PC-3 (cell line): ENCODE results near the gene RELL1. TPM values are rescaled to one million over a fixed set of nuclear protein-coding genes. Genes with fewer than 3 reads are reported as not detected.

Experiments used
- ATAC-seq: fragments of 200-7000 bp; cut with Tn5 transposase; 2 replicates; pipeline ENCODE4 v1.9.1; 2020; ENCODE audit warnings: mild to moderate bottlenecking, moderate library complexity
- BruUV-seq: library from RNA; stranded (reverse); fragments of 400-500 nt; replicated peaks from 2 replicates; lab custom pipeline; 2021; lab: Mats Ljungman, UMichigan
- CTCF ChIA-PET: fragments of 300-600 bp; sonication (Branson Sonifier 250); formaldehyde crosslinking; loops from one replicate; lab custom pipeline; 2022; ENCODE audit warnings: antibody characterized with exemption; lab: Charles Lee
- POLR2A ChIA-PET: fragments of 300-600 bp; sonication (Branson Sonifier 250); formaldehyde crosslinking; loops from one replicate; lab custom pipeline; 2022; ENCODE audit warnings: antibody characterized with exemption; ENCODE audit not compliant: unreplicated experiment; lab: Charles Lee
- DNase-seq: peaks from one replicate; pipeline ENCODE4 v3.0.0-alpha.2; 2015
- H2AFZ ChIP-seq: fragments of 300-600 bp; sonication (generic); 2 replicates; pipeline ENCODE4 v1.6.0; 2016; ENCODE audit warnings: antibody characterized with exemption, low read length
- H3F3A ChIP-seq: fragments of 300-600 bp; sonication (generic); one replicate; pipeline ENCODE4 v1.6.0; 2017; ENCODE audit warnings: antibody characterized with exemption, low read length, control low read depth, mild to moderate bottlenecking; ENCODE audit not compliant: unreplicated experiment
- H3K27ac ChIP-seq: fragments of 300-600 bp; sonication (generic); 2 replicates; pipeline ENCODE4 v1.5.1; 2016; ENCODE audit warnings: mild to moderate bottlenecking, low read length
- H3K27me3 ChIP-seq: fragments of 300-600 bp; sonication (generic); 2 replicates; pipeline ENCODE4 v1.6.1; 2016; ENCODE audit warnings: low read length, mixed read lengths
- H3K36me3 ChIP-seq: fragments of 300-600 bp; sonication (generic); 2 replicates; pipeline ENCODE4 v1.6.1; 2016; ENCODE audit warnings: low read depth, mixed run types, low read length, mixed read lengths
- H3K4me1 ChIP-seq: fragments of 300-600 bp; sonication (generic); 2 replicates; pipeline ENCODE4 v1.5.1; 2016; ENCODE audit warnings: low read length; ENCODE audit not compliant: insufficient read depth
- H3K4me2 ChIP-seq: fragments of 300-600 bp; sonication (generic); 2 replicates; pipeline ENCODE4 v1.6.0; 2016; ENCODE audit warnings: low read length
- H3K4me3 ChIP-seq: fragments of 300-600 bp; sonication (generic); 2 replicates; pipeline ENCODE4 v1.5.1; 2016; ENCODE audit warnings: mild to moderate bottlenecking, low read length, mixed read lengths
- H3K79me2 ChIP-seq: fragments of 300-600 bp; sonication (generic); 2 replicates; pipeline ENCODE4 v1.6.1; 2017; ENCODE audit warnings: low read length, mixed read lengths
- H3K9ac ChIP-seq: fragments of 300-600 bp; sonication (generic); 2 replicates; pipeline ENCODE4 v1.6.0; 2016; ENCODE audit warnings: mild to moderate bottlenecking, low read length
- H3K9me2 ChIP-seq: fragments of 300-600 bp; sonication (generic); replicated peaks from 2 replicates; pipeline ENCODE4 v1.6.1; 2016; ENCODE audit warnings: mixed run types, low read length, mixed read lengths
- H3K9me3 ChIP-seq: fragments of 300-600 bp; sonication (generic); 2 replicates; pipeline ENCODE4 v1.6.1; 2016; ENCODE audit warnings: low read length, mixed read lengths
- H4K20me1 ChIP-seq: fragments of 300-600 bp; sonication (generic); 2 replicates; pipeline ENCODE4 v1.6.1; 2016; ENCODE audit warnings: low read length, mixed read lengths
- EZH2 ChIP-seq: fragments of 300-600 bp; sonication (generic); IDR thresholded peaks from one replicate; pipeline ENCODE4 v1.6.1; 2017; ENCODE audit warnings: antibody characterized with exemption, mild to moderate bottlenecking, low read length; ENCODE audit not compliant: unreplicated experiment
- EZH2phosphoT487 ChIP-seq: fragments of 300-600 bp; sonication (generic); IDR thresholded peaks from 2 replicates; pipeline ENCODE4 v1.6.1; 2018; ENCODE audit warnings: mild to moderate bottlenecking, antibody characterized with exemption, low read length, borderline replicate concordance
- intact Hi-C: fragments of 100-400 bp; cut with micrococcal nuclease; formaldehyde crosslinking; loops from 2 replicates; pipeline ENCODE4 v1.9.0; 2023
- total RNA-seq: library from RNA; depleted of rRNA; stranded (reverse); fragments of >200 nt; gene quantifications from 2 replicates; pipeline ENCODE4 v1.2.3, GENCODE V29; 2014
- TF ChIP-seq, protein P1 (sequence below): fragments of 300-600 bp; sonication (generic); conservative IDR thresholded peaks from 2 replicates; pipeline ENCODE4 v1.5.1; 2017; ENCODE audit warnings: antibody characterized with exemption, low read depth, mild to moderate bottlenecking, low read length

The RELL1 gene
- total RNA-seq, 1 experiment from 2014 or later, result 14.6 TPM

DNA sequence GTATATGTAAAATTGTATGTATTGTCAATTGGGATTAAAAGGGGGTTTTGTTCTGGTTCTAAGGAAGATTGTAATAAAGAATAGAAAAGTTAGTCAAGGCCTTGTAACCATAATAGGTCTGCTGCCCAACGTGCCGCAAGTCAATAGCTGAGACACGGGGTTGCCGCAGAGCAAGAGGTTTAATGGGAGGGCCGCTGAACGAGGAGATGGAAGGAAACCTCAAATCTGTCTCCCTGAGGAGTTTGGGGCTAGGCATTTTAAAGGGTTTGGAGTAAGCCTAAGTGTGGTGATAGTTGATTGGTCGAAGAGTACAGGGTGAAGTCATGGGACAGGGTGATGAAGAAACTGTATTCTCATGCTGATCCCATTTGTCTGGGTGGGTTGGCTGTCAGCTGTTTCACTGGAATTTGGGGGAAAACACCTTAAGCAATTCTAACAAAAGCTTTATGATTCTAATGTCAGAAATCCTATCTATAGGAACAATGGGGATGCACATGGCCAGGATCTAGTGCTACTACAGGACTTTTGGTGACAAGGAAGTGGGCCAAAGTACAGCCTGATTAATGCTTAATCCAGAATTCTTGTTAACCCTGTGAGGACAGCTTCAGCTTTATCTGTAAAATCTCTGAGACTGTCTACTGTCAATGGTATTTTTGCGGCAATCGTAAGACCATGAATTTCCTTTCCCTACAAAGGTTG, 86.9 kb downstream of the RELL1 start:
- Histone ChIP-seq H3K4me3 (no peak overlapping the region), H4K20me1 (no peaks in the 10 kb centered on the region), H3K4me1 (peaks cover 8% of the 10 kb centered on the region), H3K9ac (no peak overlapping the region), H2AFZ (no peak overlapping the region), H3K79me2 (no peaks in the 10 kb centered on the region), H3K9me2 (no peaks in the 10 kb centered on the region), H3K4me2 (no peak overlapping the region), H3K36me3 (no peaks in the 10 kb centered on the region), H3K27me3 (no peaks in the 10 kb centered on the region), H3K27ac (no peak overlapping the region), H3F3A (no peaks in the 10 kb centered on the region), H3K9me3 (no peaks in the 10 kb centered on the region)
- TF ChIP-seq, protein P1, sequence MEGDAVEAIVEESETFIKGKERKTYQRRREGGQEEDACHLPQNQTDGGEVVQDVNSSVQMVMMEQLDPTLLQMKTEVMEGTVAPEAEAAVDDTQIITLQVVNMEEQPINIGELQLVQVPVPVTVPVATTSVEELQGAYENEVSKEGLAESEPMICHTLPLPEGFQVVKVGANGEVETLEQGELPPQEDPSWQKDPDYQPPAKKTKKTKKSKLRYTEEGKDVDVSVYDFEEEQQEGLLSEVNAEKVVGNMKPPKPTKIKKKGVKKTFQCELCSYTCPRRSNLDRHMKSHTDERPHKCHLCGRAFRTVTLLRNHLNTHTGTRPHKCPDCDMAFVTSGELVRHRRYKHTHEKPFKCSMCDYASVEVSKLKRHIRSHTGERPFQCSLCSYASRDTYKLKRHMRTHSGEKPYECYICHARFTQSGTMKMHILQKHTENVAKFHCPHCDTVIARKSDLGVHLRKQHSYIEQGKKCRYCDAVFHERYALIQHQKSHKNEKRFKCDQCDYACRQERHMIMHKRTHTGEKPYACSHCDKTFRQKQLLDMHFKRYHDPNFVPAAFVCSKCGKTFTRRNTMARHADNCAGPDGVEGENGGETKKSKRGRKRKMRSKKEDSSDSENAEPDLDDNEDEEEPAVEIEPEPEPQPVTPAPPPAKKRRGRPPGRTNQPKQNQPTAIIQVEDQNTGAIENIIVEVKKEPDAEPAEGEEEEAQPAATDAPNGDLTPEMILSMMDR, result no peak
- TF ChIP-seq EZH2 (no peak), EZH2phosphoT487 (no peak)
- intact Hi-C loops, result loop anchor here (1.0 kb wide), 1 partner anchor 203 kb away; no protein-coding TSS in a partner anchor
- ATAC-seq (no peak), DNase-seq (no peak)
- no TSS peak for BruUV-seq
- ChIA-PET POLR2A (no interaction called here), CTCF (no interaction called here)

DNA sequence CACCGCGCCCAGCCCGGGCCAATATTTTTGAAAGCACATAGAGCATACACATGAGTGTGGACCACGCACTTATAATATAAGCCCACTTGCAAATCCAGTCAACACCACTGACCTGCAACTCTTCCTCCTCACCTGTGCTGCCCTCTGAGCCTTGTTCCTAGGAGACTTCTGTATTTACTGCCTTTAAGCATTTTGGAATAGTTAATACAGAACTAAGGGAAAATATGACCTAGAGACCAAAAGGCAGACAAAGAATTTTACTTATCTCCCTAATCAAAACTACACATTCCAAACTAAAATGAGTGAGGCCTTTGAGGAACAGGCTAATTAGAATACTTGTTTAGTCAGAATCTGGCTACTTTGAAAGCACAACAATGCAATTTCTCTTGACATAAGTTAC, 89.1 kb downstream of the RELL1 start:
- Histone ChIP-seq H3K9me3 (no peaks in the 10 kb centered on the region), H3K36me3 (no peaks in the 10 kb centered on the region), H3K27me3 (no peaks in the 10 kb centered on the region), H3K4me1 (peaks cover 5% of the 10 kb centered on the region), H2AFZ (no peak overlapping the region), H3K4me2 (no peak overlapping the region), H3K4me3 (no peak overlapping the region), H3K27ac (no peak overlapping the region), H3K9ac (no peak overlapping the region), H3K79me2 (no peaks in the 10 kb centered on the region), H3K9me2 (no peaks in the 10 kb centered on the region), H4K20me1 (no peaks in the 10 kb centered on the region), H3F3A (no peaks in the 10 kb centered on the region)
- CTCF ChIA-PET, result no interaction called here
- DNase-seq (no peak), ATAC-seq (no peak)
- POLR2A ChIA-PET, result no interaction called here
- no TSS peak for BruUV-seq
- TF ChIP-seq EZH2 (no peak), EZH2phosphoT487 (no peak)
- TF ChIP-seq, protein P1, result no peak
- intact Hi-C loops, result no loop called here

DNA sequence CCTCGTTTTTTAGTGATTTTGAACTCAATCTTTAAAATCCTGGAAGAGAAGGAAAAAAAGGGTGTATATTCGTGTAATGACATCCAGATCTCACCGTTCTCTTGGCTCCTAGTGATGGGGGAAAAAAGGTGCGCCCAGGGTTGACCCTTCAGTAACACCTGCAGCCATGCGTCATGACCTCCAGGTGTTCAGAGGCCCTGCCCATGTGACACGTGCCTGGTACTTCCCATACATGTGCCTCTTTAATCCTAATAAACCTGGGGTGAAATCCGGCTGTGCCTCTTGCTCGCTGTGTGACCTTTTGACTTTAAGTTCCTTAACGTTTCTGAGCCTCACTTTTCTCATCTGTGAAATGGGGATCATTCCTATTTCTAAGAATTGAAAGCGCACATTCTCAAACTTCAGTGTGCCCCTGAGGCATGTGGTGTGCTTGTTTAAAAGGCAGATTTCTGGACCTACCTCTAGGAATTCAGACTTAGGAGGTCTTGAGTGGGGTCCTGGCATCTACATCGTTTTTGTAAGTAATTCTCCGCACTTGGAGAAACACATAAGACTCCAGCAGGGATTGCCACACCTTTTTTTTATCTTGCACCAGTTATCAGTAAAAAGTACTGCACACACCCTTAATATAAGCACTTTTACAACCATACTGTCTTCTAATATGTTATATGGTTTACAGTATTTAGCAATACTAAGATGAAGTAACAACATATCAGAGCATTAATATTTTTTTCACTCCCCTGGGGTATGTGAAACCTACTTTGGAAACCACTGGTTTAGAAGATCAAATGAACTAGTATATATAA, 90.1 kb downstream of the RELL1 start:
- no peaks in the 10 kb centered on the region for H3K79me2 ChIP-seq
- BruUV-seq, result no TSS peak
- no peaks in the 10 kb centered on the region for H3K27me3 ChIP-seq
- no peak for TF ChIP-seq EZH2phosphoT487
- TF ChIP-seq, protein P1, result no peak
- TF ChIP-seq EZH2, result no peak
- no peaks in the 10 kb centered on the region for H4K20me1 ChIP-seq
- H3K36me3 ChIP-seq, result no peaks in the 10 kb centered on the region
- H2AFZ ChIP-seq, result no peak overlapping the region
- ATAC-seq (no peak), DNase-seq (no peak)
- ChIA-PET POLR2A (no interaction called here), CTCF (no interaction called here)
- H3K9me3 ChIP-seq, result no peaks in the 10 kb centered on the region
- H3K4me2 ChIP-seq, result no peak overlapping the region
- H3K9me2 ChIP-seq, result no peaks in the 10 kb centered on the region
- no peak overlapping the region for H3K9ac ChIP-seq
- no peaks in the 10 kb centered on the region for H3K4me1 ChIP-seq
- no peak overlapping the region for H3K27ac ChIP-seq
- H3F3A ChIP-seq, result no peaks in the 10 kb centered on the region
- H3K4me3 ChIP-seq, result no peak overlapping the region
- intact Hi-C loops, result no loop called here
